HPDE6-E6E7 (cell line): ENCODE results near the gene SFT2D1.
"Not testable (repeated sequence)": the region's sequence is repeated elsewhere in the genome, so short reads cannot be mapped to it uniquely, and the experiment has no call there.

ENCODE experiments used
- DNase-seq: peaks from one replicate; pipeline ENCODE4 v3.0.0; 2011; ENCODE audit warnings: missing footprints; ENCODE audit errors: extremely low spot score

Gene SFT2D1

GRCh38 chr6:166342349-166343149 lies at the start of gene SFT2D1:
Gene SFT2D1, minus strand, starts transcription at chr6:166342545. Its CDS starts 64 bp downstream, at chr6:166342481.
- DNase-seq, result peak; percentile 71

- DNase-seq, result no peak
These were observed 46.8 kb upstream of the SFT2D1 start for GRCh38 chr6:166389119-166389518.

GRCh38 chr6:166388290-166389004 lies 46.1 kb upstream of the SFT2D1 start:
- no peak for DNase-seq

GRCh38 chr6:166387642-166388289 lies 45.4 kb upstream of the SFT2D1 start:
- DNase-seq, result no peak

- DNase-seq, result not testable (repeated sequence)
These were observed 44.8 kb upstream of the SFT2D1 start for GRCh38 chr6:166387098-166387497.

- DNase-seq, result no peak
These were observed 43.8 kb upstream of the SFT2D1 start for GRCh38 chr6:166386111-166386510.

GRCh38 chr6:166383802-166384363 lies 41.5 kb upstream of the SFT2D1 start:
- DNase-seq, result not testable (repeated sequence)

GRCh38 chr6:166382933-166383801 lies 40.8 kb upstream of the SFT2D1 start, which contains the start of gene MPC1:
Gene MPC1, minus strand, starts transcription at chr6:166382940. Its CDS starts 64 bp downstream, at chr6:166382876.
- DNase-seq, result peak; percentile 86

GRCh38 chr6:166382500-166382932 lies 40.2 kb upstream of the SFT2D1 start:
- no peak for DNase-seq

- peak; percentile 51 for DNase-seq
These were observed 39.6 kb upstream of the SFT2D1 start for GRCh38 chr6:166381733-166382499.

GRCh38 chr6:166381381-166381732 lies 39.0 kb upstream of the SFT2D1 start:
- no peak for DNase-seq

GRCh38 chr6:166379800-166380199 lies 37.5 kb upstream of the SFT2D1 start:
- DNase-seq, result no peak

- DNase-seq, result no peak
These were observed 36.8 kb upstream of the SFT2D1 start for GRCh38 chr6:166379103-166379586.

GRCh38 chr6:166377721-166378120 lies 35.4 kb upstream of the SFT2D1 start:
- DNase-seq, result no peak

GRCh38 chr6:166375013-166375412 lies 32.7 kb upstream of the SFT2D1 start:
- DNase-seq, result no peak

- no peak for DNase-seq
These were observed 28.1 kb upstream of the SFT2D1 start for GRCh38 chr6:166370489-166370888.

GRCh38 chr6:166369782-166370181 lies 27.4 kb upstream of the SFT2D1 start:
- no peak for DNase-seq

- DNase-seq, result no peak
These were observed 24.6 kb upstream of the SFT2D1 start for GRCh38 chr6:166366921-166367320.

- no peak for DNase-seq
These were observed 23.5 kb upstream of the SFT2D1 start for GRCh38 chr6:166365806-166366205.

GRCh38 chr6:166365221-166365620 lies 22.9 kb upstream of the SFT2D1 start:
- no peak for DNase-seq
